K562 (cell line): ENCODE data around the gene DSTYK. TPM values are rescaled to one million over a fixed set of nuclear protein-coding genes. Genes with fewer than 3 reads are reported as not detected.

Experiments used
- ATF6 ChIP-seq: sonication (generic); formaldehyde crosslinking; IDR thresholded peaks from 2 replicates; pipeline ENCODE4 v1.4.0; 2020; ENCODE audit warnings: mild to moderate bottlenecking, missing genetic modification reagents
- C11orf30 ChIP-seq: fragments of 450-650 bp; IDR thresholded peaks from 2 replicates; pipeline ENCODE4 v1.6.1; 2016; ENCODE audit warnings: low read depth, mild to moderate bottlenecking
- CEBPB ChIP-seq: fragments of 450-650 bp; IDR thresholded peaks from 2 replicates; pipeline ENCODE4 v1.6.1; 2016; ENCODE audit warnings: missing genetic modification characterization, missing compliant biosample characterization
- CHD4 ChIP-seq: fragments of 200-600 bp; sonication (generic); IDR thresholded peaks from 3 replicates; pipeline ENCODE4 v1.6.1; 2012; ENCODE audit warnings: low read depth, mild to moderate bottlenecking, mixed read lengths, low read length, inconsistent platforms; ENCODE audit not compliant: insufficient read depth, insufficient replicate concordance, poor library complexity, severe bottlenecking
- E2F3 ChIP-seq: fragments of 250-450 bp; sonication (Bioruptor Pico); IDR thresholded peaks from 2 replicates; pipeline ENCODE4 v1.4.0; 2020; ENCODE audit warnings: mild to moderate bottlenecking
- E2F4 ChIP-seq: sonication (generic); formaldehyde crosslinking; IDR thresholded peaks from 2 replicates; pipeline ENCODE4 v1.8.0; 2022; ENCODE audit warnings: mild to moderate bottlenecking, low read depth, missing genetic modification reagents
- EWSR1 ChIP-seq: fragments of 450-650 bp; IDR thresholded peaks from 2 replicates; pipeline ENCODE4 v1.6.1; 2018; ENCODE audit warnings: borderline replicate concordance, mild to moderate bottlenecking, low read depth, moderate library complexity; ENCODE audit not compliant: partially characterized antibody
- GTF2A2 ChIP-seq: IDR thresholded peaks from 2 replicates; pipeline ENCODE4 v1.6.1; 2016; ENCODE audit warnings: mild to moderate bottlenecking, missing genetic modification characterization, missing compliant biosample characterization
- NFIC ChIP-seq: fragments of 450-650 bp; IDR thresholded peaks from 2 replicates; pipeline ENCODE4 v1.6.1; 2017; ENCODE audit warnings: mild to moderate bottlenecking, inconsistent platforms
- NR4A1 ChIP-seq, 2 experiments: fragments of 250-450 bp in 1 of 2; fragments of 450-650 bp in 1 of 2; sonication (Bioruptor Pico) in 1 of 2; IDR thresholded peaks; 2 replicates each; pipeline versions ENCODE4 v1.4.0 to v1.6.1; 2016 to 2020; ENCODE audit warnings: mild to moderate bottlenecking in 2 of 2, missing compliant biosample characterization in 1 of 2, missing genetic modification characterization in 1 of 2, moderate library complexity in 1 of 2
- PRMT5 ChIP-seq: sonication (generic); formaldehyde crosslinking; IDR thresholded peaks from 2 replicates; pipeline ENCODE4 v1.5.0; 2020; ENCODE audit warnings: missing genetic modification reagents
- SRSF1 ChIP-seq: fragments of 200-400 bp; formaldehyde crosslinking; IDR thresholded peaks from 2 replicates; pipeline ENCODE4 v1.6.1; 2017; ENCODE audit warnings: mild to moderate bottlenecking, low read depth, low read length, moderate library complexity
- TAF15 ChIP-seq: fragments of 200-400 bp; formaldehyde crosslinking; IDR thresholded peaks from 2 replicates; pipeline ENCODE4 v1.6.1; 2017; ENCODE audit warnings: mild to moderate bottlenecking, low read depth, low read length, moderate library complexity
- ZNF217 ChIP-seq: sonication (generic); formaldehyde crosslinking; IDR thresholded peaks from 2 replicates; pipeline ENCODE4 v1.8.0; 2022; ENCODE audit warnings: mild to moderate bottlenecking, missing genetic modification reagents
- polyA plus RNA-seq, 8 experiments: library from polyadenylated mRNA; depleted of rRNA in 4 of 8; stranded (reverse) in 5 of 8; unstranded in 3 of 8; fragments of >200 nt; fragmentation: Nextera tagmentation in 2 of 8; fragmentation: Illumina TruSeq in 1 of 8; extraction: Ambion mirVana in 2 of 8; extraction: Trizol in 1 of 8; gene quantifications; 2 replicates each; pipeline versions ENCODE4 v1.2.1 to v1.2.3, GENCODE V29; 2011 to 2014; ENCODE audit warnings: inconsistent platforms in 1 of 8, missing spikeins in 1 of 8
- total RNA-seq, 7 experiments: library from RNA; depleted of rRNA in 6 of 7; stranded (reverse); fragments of >200 nt in 6 of 7; fragmentation: Illumina TruSeq in 2 of 7; extraction: Trizol in 2 of 7; gene quantifications; 2 replicates each; pipeline versions ENCODE4 v1.2.1 to v1.2.3, GENCODE V29; 2011 to 2021; ENCODE audit warnings: low replicate concordance in 1 of 7
- TF ChIP-seq, protein P1 (sequence below): fragments of 450-650 bp; IDR thresholded peaks from 2 replicates; pipeline ENCODE4 v1.7.0; 2016; ENCODE audit warnings: borderline replicate concordance
- TF ChIP-seq, protein P2 (sequence below): fragments of 250-450 bp; sonication (Bioruptor Pico); IDR thresholded peaks from 2 replicates; pipeline ENCODE4 v1.5.0; 2021
- TF ChIP-seq, protein P3 (sequence below): sonication (generic); formaldehyde crosslinking; IDR thresholded peaks from 2 replicates; pipeline ENCODE4 v1.9.0; 2022; ENCODE audit warnings: mild to moderate bottlenecking, missing genetic modification reagents
- TF ChIP-seq, protein P4 (sequence below): fragments of 450-650 bp; formaldehyde crosslinking; IDR thresholded peaks from 2 replicates; pipeline ENCODE4 v1.4.0; 2022; ENCODE audit warnings: missing genetic modification characterization

Gene DSTYK
- total and polyA plus RNA-seq, 9 of the 15 experiments (the other 6 are each of a cell fraction or from before 2014, with no cell fraction given): 4.2 to 7.1 (median 6.2) TPM

- TF ChIP-seq E2F3: 0 out of 2 replicates have a peak, but pooled peaks have one; percentile 59
- TF ChIP-seq, protein P1, sequence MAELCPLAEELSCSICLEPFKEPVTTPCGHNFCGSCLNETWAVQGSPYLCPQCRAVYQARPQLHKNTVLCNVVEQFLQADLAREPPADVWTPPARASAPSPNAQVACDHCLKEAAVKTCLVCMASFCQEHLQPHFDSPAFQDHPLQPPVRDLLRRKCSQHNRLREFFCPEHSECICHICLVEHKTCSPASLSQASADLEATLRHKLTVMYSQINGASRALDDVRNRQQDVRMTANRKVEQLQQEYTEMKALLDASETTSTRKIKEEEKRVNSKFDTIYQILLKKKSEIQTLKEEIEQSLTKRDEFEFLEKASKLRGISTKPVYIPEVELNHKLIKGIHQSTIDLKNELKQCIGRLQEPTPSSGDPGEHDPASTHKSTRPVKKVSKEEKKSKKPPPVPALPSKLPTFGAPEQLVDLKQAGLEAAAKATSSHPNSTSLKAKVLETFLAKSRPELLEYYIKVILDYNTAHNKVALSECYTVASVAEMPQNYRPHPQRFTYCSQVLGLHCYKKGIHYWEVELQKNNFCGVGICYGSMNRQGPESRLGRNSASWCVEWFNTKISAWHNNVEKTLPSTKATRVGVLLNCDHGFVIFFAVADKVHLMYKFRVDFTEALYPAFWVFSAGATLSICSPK: 0 out of 2 replicates have a peak, but pooled peaks have one; percentile 17
- peak; percentile 35; the same call in 1 of the 2 replicates for TF ChIP-seq CEBPB (tag)
- TF ChIP-seq E2F4 (CRISPR knock-in tag): 0 out of 2 replicates have a peak, but pooled peaks have one; percentile 47
- peak; percentile 16; the same call in 1 of the 2 replicates for TF ChIP-seq PRMT5 (CRISPR knock-in tag)
- TF ChIP-seq GTF2A2 (tag): peak; percentile 61
- TF ChIP-seq, protein P2, sequence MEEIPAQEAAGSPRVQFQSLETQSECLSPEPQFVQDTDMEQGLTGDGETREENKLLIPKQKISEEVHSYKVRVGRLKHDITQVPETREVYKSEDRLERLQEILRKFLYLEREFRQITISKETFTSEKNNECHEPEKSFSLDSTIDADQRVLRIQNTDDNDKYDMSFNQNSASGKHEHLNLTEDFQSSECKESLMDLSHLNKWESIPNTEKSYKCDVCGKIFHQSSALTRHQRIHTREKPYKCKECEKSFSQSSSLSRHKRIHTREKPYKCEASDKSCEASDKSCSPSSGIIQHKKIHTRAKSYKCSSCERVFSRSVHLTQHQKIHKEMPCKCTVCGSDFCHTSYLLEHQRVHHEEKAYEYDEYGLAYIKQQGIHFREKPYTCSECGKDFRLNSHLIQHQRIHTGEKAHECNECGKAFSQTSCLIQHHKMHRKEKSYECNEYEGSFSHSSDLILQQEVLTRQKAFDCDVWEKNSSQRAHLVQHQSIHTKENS (CRISPR knock-in tag): no peak
- TF ChIP-seq EWSR1: no peak
- 0 out of 2 replicates have a peak, but pooled peaks have one; percentile 43 for TF ChIP-seq SRSF1
- peak; percentile 58; the same call in 1 of the 2 replicates for TF ChIP-seq C11orf30
- TF ChIP-seq, protein P3, sequence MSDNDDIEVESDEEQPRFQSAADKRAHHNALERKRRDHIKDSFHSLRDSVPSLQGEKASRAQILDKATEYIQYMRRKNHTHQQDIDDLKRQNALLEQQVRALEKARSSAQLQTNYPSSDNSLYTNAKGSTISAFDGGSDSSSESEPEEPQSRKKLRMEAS (CRISPR knock-in tag): peak; percentile 75
- no peak for TF ChIP-seq NR4A1 (CRISPR knock-in tag; IDR thresholded peaks at IDR 0.05)
- TF ChIP-seq NR4A1 (tag; IDR thresholded peaks at IDR 0.05): peak; percentile 88; the same call in 1 of the 2 replicates
- no peak for TF ChIP-seq CHD4
- TF ChIP-seq ZNF217: no peak
- TF ChIP-seq NFIC: peak; percentile 78
- no peak for TF ChIP-seq ATF6
- no peak for TF ChIP-seq TAF15
- TF ChIP-seq, protein P4, sequence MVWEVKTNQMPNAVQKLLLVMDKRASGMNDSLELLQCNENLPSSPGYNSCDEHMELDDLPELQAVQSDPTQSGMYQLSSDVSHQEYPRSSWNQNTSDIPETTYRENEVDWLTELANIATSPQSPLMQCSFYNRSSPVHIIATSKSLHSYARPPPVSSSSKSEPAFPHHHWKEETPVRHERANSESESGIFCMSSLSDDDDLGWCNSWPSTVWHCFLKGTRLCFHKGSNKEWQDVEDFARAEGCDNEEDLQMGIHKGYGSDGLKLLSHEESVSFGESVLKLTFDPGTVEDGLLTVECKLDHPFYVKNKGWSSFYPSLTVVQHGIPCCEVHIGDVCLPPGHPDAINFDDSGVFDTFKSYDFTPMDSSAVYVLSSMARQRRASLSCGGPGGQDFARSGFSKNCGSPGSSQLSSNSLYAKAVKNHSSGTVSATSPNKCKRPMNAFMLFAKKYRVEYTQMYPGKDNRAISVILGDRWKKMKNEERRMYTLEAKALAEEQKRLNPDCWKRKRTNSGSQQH (CRISPR knock-in tag): 0 out of 2 replicates have a peak, but pooled peaks have one; percentile 3
Observed at GRCh38 chr1:205211169-205211838, at the start of gene DSTYK (continued).
